Pancreas (tissue), 10 donors: Measurements from ENCODE around the gene TMEM123. TPM values are rescaled to one million over a fixed set of nuclear protein-coding genes. Genes with fewer than 3 reads are reported as not detected.
A peak's percentile ranks its signal among the peaks of the same experiment; 100 is the strongest.

ENCODE experiments used
- ATAC-seq, 4 donors: fragments of 200-7000 bp; cut with Tn5 transposase; one replicate each; pipeline versions ENCODE4 v1.8.0 to v1.9.1; 2020; ENCODE audit warnings: mild to moderate bottlenecking in 4 of 4, moderate library complexity in 4 of 4
- DNase-seq, 6 donors: peaks; one replicate each; pipeline ENCODE4 v3.0.0-alpha.2; 2020
- FAIRE-seq: peaks from 2 replicates; lab custom pipeline; 2012; peaks lifted over from hg19 to GRCh38; lab: Jason Lieb, UNC
- H3K27ac ChIP-seq, 4 donors: fragments of 200-600 bp; sonication (generic); 1 replicate in 3 of 4; 2 replicates in 1 of 4; pipeline versions ENCODE4 v1.5.0 to v1.8.0; 2020
- H3K27me3 ChIP-seq, 4 donors: fragments of 200-600 bp; one replicate each; pipeline ENCODE4 v1.8.0; 2021
- H3K36me3 ChIP-seq, 3 donors: fragments of 200-600 bp; sonication (generic) in 1 of 3; one replicate each; pipeline versions ENCODE4 v1.5.0 to v1.8.0; 2020 to 2021
- H3K4me1 ChIP-seq, 3 donors: fragments of 200-600 bp; one replicate each; pipeline ENCODE4 v1.8.0; 2021
- H3K4me3 ChIP-seq, 4 donors: fragments of 200-600 bp; sonication (generic) in 2 of 4; one replicate each; pipeline versions ENCODE4 v1.5.0 to v1.8.0; 2020 to 2021
- H3K9me3 ChIP-seq, 4 donors: fragments of 200-600 bp; one replicate each; pipeline ENCODE4 v1.8.0; 2021
- CTCF ChIP-seq, 4 donors: fragments of 200-600 bp; sonication (generic) in 3 of 4; IDR thresholded peaks; one replicate each; pipeline versions ENCODE4 v1.5.0 to v1.8.0; 2021; ENCODE audit warnings: antibody characterized with exemption in 4 of 4
- WGBS, 2 donors: extraction: QIAGEN DNeasy Blood & Tissue Kit; methylation state at CpG; one replicate each; pipeline ENCODE4 v1.1.7; 2013; 5-methylcytosine and 5-hydroxymethylcytosine counted together
- intact Hi-C, 3 donors: fragments of 100-400 bp; cut with DNase I; formaldehyde crosslinking; loops; one replicate each; pipeline versions ENCODE4 v1.11.1 to v1.14.2; 2022
- polyA plus RNA-seq, 2 donors: library from polyadenylated mRNA; stranded (reverse); fragments of 200-250 nt; gene quantifications; one replicate each; pipeline ENCODE4 v1.2.3, GENCODE V29; 2013
- total RNA-seq, 6 donors: library from RNA; stranded (reverse); fragmentation: NEBNext Ultra II Directional in 4 of 6; extraction: Animal tissue kit (Norgen Biotek cat#: 25700) in 4 of 6; gene quantifications; one replicate each; pipeline versions ENCODE4 v1.2.1 to v1.2.4, GENCODE V29; 2021 to 2023
- donor health status: healthy with polysubstance abuse.
- donor health status: DM: no; HTN: no; CAD: no; lungs with moderate emphysema.
- donor health status: DM: no; HTN: no; CAD: no.
- donor health status: control.
- donor health status: control.
- donor health status: Bipolar disorder and iron deficiency.
- donor health status: DM: yes; HTN: yes; CAD: no.
- donor health status: DM: no; HTN: no; CAD: no.
- donor health status: DM: no; HTN: no; CAD: no.
- donor health status: DM: yes; HTN: yes; CAD: no.

TMEM123 gene
- total and polyA plus RNA-seq, 8 donors = 18.7 to 122 (median 55.2) TPM

- DNase-seq (no peak), ATAC-seq (no peak), FAIRE-seq (no peak)
- H3K27ac ChIP-seq = no peak overlapping the region
- 78 to 97% methylated on average over 3 to 4 of the region's 4 CpGs for WGBS, 2 donors
- peaks cover 0 to 10% (median 9%) of the 10 kb centered on the region in 3 donors for H3K4me1 ChIP-seq
- no peak for TF ChIP-seq CTCF (IDR thresholded peaks at IDR 0.05)
- H3K36me3 ChIP-seq = no peaks in the 10 kb centered on the region
- H3K4me3 ChIP-seq = no peak overlapping the region
- no peaks in the 10 kb centered on the region for H3K27me3 ChIP-seq
- intact Hi-C loops = loop anchor here in 2 of 3 donors (5.0 to 10.0 kb wide), 2 partner anchors 132 to 155 kb away; no protein-coding TSS in a partner anchor
- H3K9me3 ChIP-seq = no peaks in the 10 kb centered on the region
Measured at GRCh38 chr11:102497061-102497460, 44.5 kb upstream of the TMEM123 start.

GRCh38 chr11:102495161-102496042 is 42.8 kb upstream of the TMEM123 start:
- peak; percentile 81 to 94 (median 92) for ATAC-seq
- Histone ChIP-seq H3K4me3 (no peak overlapping the region), H3K27ac (no peak overlapping the region), H3K4me1 (peaks cover 0 to 10% (median 9%) of the 10 kb centered on the region in 3 donors), H3K9me3 (no peaks in the 10 kb centered on the region), H3K27me3 (no peaks in the 10 kb centered on the region), H3K36me3 (no peaks in the 10 kb centered on the region)
- peak; percentile 96 for FAIRE-seq
- TF ChIP-seq CTCF (IDR thresholded peaks at IDR 0.05) = peak; percentile 34 to 60 (median 39)
- intact Hi-C loops = loop anchor here in 2 of 3 donors (5.0 to 10.0 kb wide), 2 partner anchors 131 to 153 kb away; no protein-coding TSS in a partner anchor
- 27 to 31% methylated on average over 12 of the region's 12 CpGs for WGBS, 2 donors
- peak in 3 of 6 donors; percentile 34 to 68 (median 41) for DNase-seq

- WGBS, 2 donors = 41 to 49% methylated on average over 6 of the region's 6 CpGs
- H3K9me3 ChIP-seq = no peaks in the 10 kb centered on the region
- peaks cover 0 to 10% (median 9%) of the 10 kb centered on the region in 3 donors for H3K4me1 ChIP-seq
- ATAC-seq = peak; percentile 57 to 85 (median 76)
- intact Hi-C loops = loop anchor here in 1 of 3 donors (10.0 kb wide), 1 partner anchor 129 kb away; no protein-coding TSS in a partner anchor
- peak overlapping the region in 1 of 4 donors; percentile 36 for H3K27ac ChIP-seq
- peak in 1 of 6 donors; percentile 62 for DNase-seq
- FAIRE-seq = no peak
- H3K27me3 ChIP-seq = no peaks in the 10 kb centered on the region
- no peak overlapping the region for H3K4me3 ChIP-seq
- no peak for TF ChIP-seq CTCF (IDR thresholded peaks at IDR 0.05)
- no peaks in the 10 kb centered on the region for H3K36me3 ChIP-seq
Measured at GRCh38 chr11:102494216-102494615, 41.7 kb upstream of the TMEM123 start.

GRCh38 chr11:102493524-102493923 is 41.0 kb upstream of the TMEM123 start:
- H3K27ac ChIP-seq = no peak overlapping the region
- no peak overlapping the region for H3K4me3 ChIP-seq
- H3K36me3 ChIP-seq = no peaks in the 10 kb centered on the region
- DNase-seq (no peak), ATAC-seq (peak in 1 of 4 donors; percentile 18), FAIRE-seq (no peak)
- 52 to 64% methylated on average over 5 of the region's 5 CpGs for WGBS, 2 donors
- H3K4me1 ChIP-seq = peaks cover 0 to 10% (median 9%) of the 10 kb centered on the region in 3 donors
- no peaks in the 10 kb centered on the region for H3K27me3 ChIP-seq
- no peak for TF ChIP-seq CTCF (IDR thresholded peaks at IDR 0.05)
- no peaks in the 10 kb centered on the region for H3K9me3 ChIP-seq
- intact Hi-C loops = loop anchor here in 1 of 3 donors (10.0 kb wide), 1 partner anchor 129 kb away; no protein-coding TSS in a partner anchor
